Panc1 (cell line): Measurements from ENCODE around the gene PRKAG2. TPM values are rescaled to one million over a fixed set of nuclear protein-coding genes. Genes with fewer than 3 reads are reported as not detected.
A peak's percentile ranks its signal among the peaks of the same experiment; 100 is the strongest.

Source experiments
- ATAC-seq: fragments of 200-7000 bp; cut with Tn5 transposase; 2 replicates; pipeline ENCODE4 v1.9.1; 2020; ENCODE audit warnings: mild to moderate bottlenecking, moderate library complexity
- BruUV-seq: library from RNA; stranded (reverse); fragments of 400-500 nt; replicated peaks from 2 replicates; lab custom pipeline; 2021; lab: Mats Ljungman, UMichigan
- CTCF ChIA-PET: fragments of 300-600 bp; sonication (Branson Sonifier 250); formaldehyde crosslinking; loops from one replicate; lab custom pipeline; 2022; ENCODE audit warnings: antibody characterized with exemption; lab: Charles Lee
- POLR2A ChIA-PET: fragments of 300-600 bp; sonication (Branson Sonifier 250); formaldehyde crosslinking; loops from one replicate; lab custom pipeline; 2022; ENCODE audit warnings: antibody characterized with exemption; lab: Charles Lee
- DNase-seq: peaks from one replicate; pipeline ENCODE4 v3.0.0-alpha.2; 2010; ENCODE audit warnings: low read depth, low spot score
- H3K27ac ChIP-seq: 2 replicates; pipeline ENCODE4 v1.5.1; 2011; ENCODE audit warnings: mild to moderate bottlenecking, low read length, inconsistent platforms
- H3K27me3 ChIP-seq: fragments of 200-500 bp; sonication (Bioruptor generic); 2 replicates; pipeline ENCODE4 v1.6.0; 2014; ENCODE audit warnings: low read length, inconsistent platforms; ENCODE audit not compliant: control insufficient read depth, insufficient read depth
- H3K36me3 ChIP-seq: fragments of 200-500 bp; sonication (Bioruptor generic); 2 replicates; pipeline ENCODE4 v1.5.1; 2014; ENCODE audit warnings: inconsistent platforms, mild to moderate bottlenecking, low read length, moderate library complexity; ENCODE audit not compliant: control insufficient read depth, insufficient read depth
- H3K4me1 ChIP-seq: 2 replicates; pipeline ENCODE4 v1.5.1; 2011; ENCODE audit warnings: inconsistent platforms, mild to moderate bottlenecking, low read length, moderate library complexity; ENCODE audit not compliant: control insufficient read depth, insufficient read depth
- H3K4me3 ChIP-seq, 2 experiments: 2 replicates each; pipeline ENCODE4 v1.5.1; 2011 to 2012; ENCODE audit warnings: low read depth in 2 of 2, low read length in 2 of 2, mild to moderate bottlenecking in 2 of 2, inconsistent platforms in 1 of 2, moderate library complexity in 1 of 2
- H3K9me3 ChIP-seq: fragments of 200-500 bp; sonication (Bioruptor generic); 2 replicates; pipeline ENCODE4 v1.5.1; 2014; ENCODE audit warnings: low read depth, mild to moderate bottlenecking, inconsistent platforms, low read length, moderate library complexity; ENCODE audit not compliant: control insufficient read depth, insufficient read depth
- POLR2AphosphoS5 ChIP-seq: IDR thresholded peaks from 2 replicates; pipeline ENCODE4 v1.6.1; 2012; ENCODE audit warnings: mild to moderate bottlenecking, low read depth, low read length, moderate library complexity
- REST ChIP-seq, 2 experiments: IDR thresholded peaks; 2 replicates each; pipeline ENCODE4 v1.6.1; 2011 to 2012; ENCODE audit warnings: low read depth in 2 of 2, control low read depth in 1 of 2, low read length in 1 of 2, mild to moderate bottlenecking in 1 of 2, moderate library complexity in 1 of 2; ENCODE audit not compliant: insufficient read depth in 1 of 2
- SIN3A ChIP-seq: IDR thresholded peaks from 2 replicates; pipeline ENCODE4 v1.6.1; 2012; ENCODE audit warnings: low read depth, mild to moderate bottlenecking, low read length, moderate library complexity, borderline replicate concordance; ENCODE audit not compliant: insufficient read depth
- TCF7L2 ChIP-seq: IDR thresholded peaks from 2 replicates; pipeline ENCODE4 v1.6.1; 2011; ENCODE audit warnings: mild to moderate bottlenecking, low read depth, low read length, inconsistent platforms
- in situ Hi-C: cut with HindIII; loops from 2 replicates; pipeline ENCODE4 v1.10.0; 2016; ENCODE audit warnings: low sequenced_read_pairs, low pct_unique_long_range_greater_than_20kb
- intact Hi-C: fragments of 100-400 bp; cut with micrococcal nuclease; formaldehyde crosslinking; loops from one replicate; pipeline ENCODE4 v1.10.0; 2022; ENCODE audit not compliant: unreplicated experiment
- total RNA-seq: library from RNA; stranded (reverse); gene quantifications from one replicate; pipeline ENCODE4 v1.2.1, GENCODE V29; 2021; ENCODE audit not compliant: unreplicated experiment
- TF ChIP-seq, protein P1 (sequence below): fragments of 450-650 bp; IDR thresholded peaks from 2 replicates; pipeline ENCODE4 v1.5.1; 2017; ENCODE audit warnings: mild to moderate bottlenecking

Gene PRKAG2
- total RNA-seq, 1 experiment from 2014 or later, result 71.6 TPM

DNA sequence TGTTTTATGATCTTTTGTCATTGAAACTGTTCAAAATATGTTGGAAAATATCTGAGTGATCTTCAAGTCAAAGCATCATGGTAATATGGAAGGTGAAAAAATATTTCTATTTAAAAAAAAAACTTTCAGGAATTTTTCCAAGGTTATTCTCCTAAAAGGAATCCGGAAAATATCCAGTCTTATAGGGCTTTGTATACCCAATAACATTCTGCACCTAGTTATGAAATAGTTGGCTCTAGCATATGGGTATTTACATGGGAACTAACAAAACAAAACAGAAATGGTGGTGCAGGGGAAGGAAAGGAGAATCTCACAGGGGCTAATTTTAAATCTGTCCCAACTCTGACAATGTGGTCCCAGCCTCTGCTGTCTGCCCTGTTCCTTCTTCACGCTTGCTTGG, 190.1 kb downstream of the PRKAG2 start:
- POLR2A ChIA-PET, result no interaction called here
- ATAC-seq, result no peak

GRCh38 chr7:151686016-151686766, 190.7 kb downstream of the PRKAG2 start:
- in situ Hi-C loops, result no loop called here
- H3K27me3 ChIP-seq, result no peaks in the 10 kb centered on the region
- TF ChIP-seq TCF7L2, result no peak
- CTCF ChIA-PET, result interaction anchor here (0.7 kb wide), 1 partner anchor 39 kb away, joined by 5 read pairs; no protein-coding TSS in a partner anchor
- H3K27ac ChIP-seq, result peak overlapping the region; percentile 99
- no peak for DNase-seq
- H3K4me3 ChIP-seq, result no peak overlapping the region
- intact Hi-C loops, result no loop called here
- no peak for ATAC-seq
- H3K4me1 ChIP-seq, result peaks cover 66% of the 10 kb centered on the region
- POLR2A ChIA-PET, result interaction anchor here (0.8 kb wide), 1 partner anchor 15 kb away, joined by 5 read pairs; no protein-coding TSS in a partner anchor
- no peaks in the 10 kb centered on the region for H3K9me3 ChIP-seq
- no peaks in the 10 kb centered on the region for H3K36me3 ChIP-seq
- no TSS peak for BruUV-seq

More for the DNA sequence above, 190.1 kb downstream of the PRKAG2 start:
- Histone ChIP-seq H3K4me1 (peaks cover 67% of the 10 kb centered on the region), H3K27me3 (no peaks in the 10 kb centered on the region), H3K4me3 (no peak overlapping the region), H3K9me3 (no peaks in the 10 kb centered on the region), H3K36me3 (no peaks in the 10 kb centered on the region), H3K27ac (peak overlapping the region; percentile 99)
- intact Hi-C loops, result no loop called here
- DNase-seq, result no peak
- TF ChIP-seq TCF7L2 (no peak), POLR2AphosphoS5 (no peak), SIN3A (no peak), REST (IDR thresholded peaks at IDR 0.05; ENCODE audit: insufficient read depth in 1 of 2, low read depth in 2 of 2, low read length in 1 of 2) (no peak)
- TF ChIP-seq, protein P1, sequence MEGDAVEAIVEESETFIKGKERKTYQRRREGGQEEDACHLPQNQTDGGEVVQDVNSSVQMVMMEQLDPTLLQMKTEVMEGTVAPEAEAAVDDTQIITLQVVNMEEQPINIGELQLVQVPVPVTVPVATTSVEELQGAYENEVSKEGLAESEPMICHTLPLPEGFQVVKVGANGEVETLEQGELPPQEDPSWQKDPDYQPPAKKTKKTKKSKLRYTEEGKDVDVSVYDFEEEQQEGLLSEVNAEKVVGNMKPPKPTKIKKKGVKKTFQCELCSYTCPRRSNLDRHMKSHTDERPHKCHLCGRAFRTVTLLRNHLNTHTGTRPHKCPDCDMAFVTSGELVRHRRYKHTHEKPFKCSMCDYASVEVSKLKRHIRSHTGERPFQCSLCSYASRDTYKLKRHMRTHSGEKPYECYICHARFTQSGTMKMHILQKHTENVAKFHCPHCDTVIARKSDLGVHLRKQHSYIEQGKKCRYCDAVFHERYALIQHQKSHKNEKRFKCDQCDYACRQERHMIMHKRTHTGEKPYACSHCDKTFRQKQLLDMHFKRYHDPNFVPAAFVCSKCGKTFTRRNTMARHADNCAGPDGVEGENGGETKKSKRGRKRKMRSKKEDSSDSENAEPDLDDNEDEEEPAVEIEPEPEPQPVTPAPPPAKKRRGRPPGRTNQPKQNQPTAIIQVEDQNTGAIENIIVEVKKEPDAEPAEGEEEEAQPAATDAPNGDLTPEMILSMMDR, result no peak
- TSS peak; percentile 69 for BruUV-seq
- in situ Hi-C loops, result no loop called here
- CTCF ChIA-PET, result no interaction called here
